ENCODE measurements around the gene COA7.
A peak's percentile ranks its signal among the peaks of the same experiment; 100 is the strongest.
"Not testable (repeated sequence)": the region's sequence is repeated elsewhere in the genome, so short reads cannot be mapped to it uniquely, and the experiment has no call there.

Gene COA7

DNA sequence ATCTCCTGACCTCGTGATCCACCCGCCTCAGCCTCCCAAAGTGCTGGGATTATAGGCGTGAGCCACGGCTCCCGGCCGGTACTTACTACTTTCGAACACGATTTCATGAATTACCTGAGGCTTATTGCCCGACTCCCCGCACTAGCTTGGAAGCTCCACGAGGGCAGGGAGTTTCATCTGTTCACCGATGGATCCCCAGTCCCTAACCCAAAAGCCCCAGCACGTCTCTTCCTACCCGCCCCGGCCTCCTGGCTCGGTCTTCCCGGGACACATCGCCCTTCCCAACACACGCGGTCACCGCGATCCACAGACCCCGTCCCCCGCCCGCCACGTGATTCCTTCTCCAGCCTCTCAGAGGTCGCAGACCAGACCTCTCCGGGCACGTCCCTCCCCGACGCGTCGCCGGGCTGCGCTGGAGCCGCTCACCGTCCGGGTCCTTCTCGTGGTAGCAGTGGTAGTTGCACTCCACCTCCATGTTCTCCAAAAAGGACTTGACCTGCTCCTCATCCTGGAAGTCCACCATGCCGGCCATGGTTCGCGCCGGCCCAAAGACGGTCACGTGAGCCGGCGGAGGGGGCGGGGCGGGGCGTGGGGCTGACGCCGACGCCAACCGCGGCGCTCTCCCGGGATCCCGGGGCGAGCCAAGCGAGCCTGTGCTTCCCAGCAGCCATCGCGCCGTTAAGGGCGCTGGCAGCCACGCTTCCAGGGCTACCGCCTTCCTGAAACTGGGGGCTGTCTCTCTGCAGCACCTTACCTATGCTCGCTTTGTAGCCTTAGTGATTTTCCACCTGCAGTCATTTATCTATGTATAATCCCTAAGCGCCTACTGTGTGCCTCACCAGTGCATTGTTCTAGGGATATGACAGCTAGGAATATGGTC is at the start of gene COA7:
Gene COA7 (minus strand): TSS at position 553 of the 880 bp plus-strand sequence. CDS start 21 bp downstream, at position 532.
- Histone ChIP-seq H3K27ac (peak within 1 kb of the TSS; percentile 93), H3K9me3 (no peaks in the 10 kb centered on the region), H3K4me1 (peaks cover 22% of the 10 kb centered on the region), H3K27me3 (no peaks in the 10 kb centered on the region), H3K4me3 (peak within 1 kb of the TSS; percentile 87), H3K9ac (peak within 1 kb of the TSS; percentile 86), H3K36me3 (peaks cover 22% of the 10 kb centered on the region), H4K20me1 (peaks cover 18% of the 10 kb centered on the region), H3K4me2 (peak within 1 kb of the TSS; percentile 92)
- no peak for TF ChIP-seq Cebpa-rat (IDR thresholded peaks at IDR 0.05)

DNA sequence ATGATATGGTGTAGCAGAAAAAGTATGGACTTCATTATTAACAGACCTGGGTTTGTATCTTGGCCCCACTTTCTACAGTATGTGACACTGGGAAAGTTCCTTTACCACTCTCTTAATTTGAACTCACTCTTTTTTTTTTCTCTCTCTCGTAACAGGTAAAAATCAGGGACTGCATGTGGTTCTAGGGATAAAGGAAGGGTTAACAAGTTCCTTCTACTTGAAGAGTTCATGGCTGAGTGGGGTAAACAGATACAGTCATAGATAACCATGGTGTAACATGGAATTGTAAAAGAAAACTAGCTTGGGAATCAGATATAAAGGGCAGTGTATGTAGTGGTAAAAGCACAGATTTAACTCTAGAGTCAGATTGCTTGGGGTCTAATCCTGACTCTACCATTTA is 49.3 kb upstream of the COA7 start:
- Histone ChIP-seq H3K9ac (no peak overlapping the region), H3K4me2 (no peak overlapping the region), H3K36me3 (peaks cover 7% of the 10 kb centered on the region), H3K27me3 (no peaks in the 10 kb centered on the region), H3K4me3 (no peak overlapping the region), H3K9me3 (peaks cover 7% of the 10 kb centered on the region), H4K20me1 (peaks cover 68% of the 10 kb centered on the region), H3K4me1 (peaks cover 39% of the 10 kb centered on the region), H3K27ac (no peak overlapping the region)
- no peak for TF ChIP-seq Cebpa-rat (IDR thresholded peaks at IDR 0.05)

DNA sequence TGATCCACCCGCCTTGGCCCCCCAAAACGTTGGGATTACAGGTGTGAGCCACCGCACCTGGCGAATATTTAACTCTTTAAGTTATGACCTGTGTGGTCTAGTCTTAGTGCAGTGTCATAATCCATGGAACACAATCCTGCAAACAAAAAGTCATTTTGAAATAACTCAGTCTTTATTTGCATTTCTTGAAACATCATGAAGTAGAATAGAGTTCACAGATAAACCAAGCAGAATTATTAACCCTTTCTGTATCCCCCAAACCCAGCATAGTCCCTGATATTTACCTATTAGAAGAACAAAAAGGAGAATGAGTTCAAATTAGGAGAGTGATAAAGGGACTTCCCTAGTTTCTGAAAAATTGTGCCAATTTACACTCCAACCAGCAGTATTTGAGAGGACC is 48.0 kb upstream of the COA7 start:
- Histone ChIP-seq H3K36me3 (peaks cover 18% of the 10 kb centered on the region), H4K20me1 (peaks cover 60% of the 10 kb centered on the region), H3K4me2 (no peak overlapping the region), H3K27me3 (no peaks in the 10 kb centered on the region), H3K4me1 (peaks cover 30% of the 10 kb centered on the region), H3K27ac (no peak overlapping the region), H3K9ac (no peak overlapping the region), H3K4me3 (no peak overlapping the region), H3K9me3 (peaks cover 19% of the 10 kb centered on the region)
- TF ChIP-seq Cebpa-rat (IDR thresholded peaks at IDR 0.05), result no peak

DNA sequence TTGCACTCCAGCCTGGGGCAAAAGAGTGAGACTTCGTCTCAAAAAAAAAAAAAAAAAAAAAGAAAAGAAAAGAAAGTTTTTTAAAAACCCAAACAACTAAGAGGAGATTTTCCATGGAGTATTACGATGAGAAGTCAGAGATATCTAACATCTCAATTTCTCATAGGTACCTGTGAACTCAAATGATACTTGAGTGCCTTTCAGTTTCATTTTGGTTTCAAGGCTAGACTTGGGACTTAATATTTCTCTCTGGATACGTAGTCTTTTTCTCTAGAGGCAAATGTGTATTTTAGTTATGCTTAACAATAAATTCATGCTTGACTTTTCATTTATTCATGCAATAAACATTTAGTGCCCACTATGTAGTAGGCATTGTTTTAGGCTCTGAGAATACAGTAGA is 43.1 kb upstream of the COA7 start:
- H3K9ac ChIP-seq, result no peak overlapping the region
- no peaks in the 10 kb centered on the region for H3K4me1 ChIP-seq
- H3K36me3 ChIP-seq, result peaks cover 25% of the 10 kb centered on the region
- no peak overlapping the region for H3K4me3 ChIP-seq
- H3K27ac ChIP-seq, result no peak overlapping the region
- no peaks in the 10 kb centered on the region for H3K27me3 ChIP-seq
- no peak for TF ChIP-seq Cebpa-rat (IDR thresholded peaks at IDR 0.05)
- no peak overlapping the region for H3K4me2 ChIP-seq
- peaks cover 28% of the 10 kb centered on the region for H3K9me3 ChIP-seq
- peaks cover 41% of the 10 kb centered on the region; the same call in 1 of the 2 replicates for H4K20me1 ChIP-seq

DNA sequence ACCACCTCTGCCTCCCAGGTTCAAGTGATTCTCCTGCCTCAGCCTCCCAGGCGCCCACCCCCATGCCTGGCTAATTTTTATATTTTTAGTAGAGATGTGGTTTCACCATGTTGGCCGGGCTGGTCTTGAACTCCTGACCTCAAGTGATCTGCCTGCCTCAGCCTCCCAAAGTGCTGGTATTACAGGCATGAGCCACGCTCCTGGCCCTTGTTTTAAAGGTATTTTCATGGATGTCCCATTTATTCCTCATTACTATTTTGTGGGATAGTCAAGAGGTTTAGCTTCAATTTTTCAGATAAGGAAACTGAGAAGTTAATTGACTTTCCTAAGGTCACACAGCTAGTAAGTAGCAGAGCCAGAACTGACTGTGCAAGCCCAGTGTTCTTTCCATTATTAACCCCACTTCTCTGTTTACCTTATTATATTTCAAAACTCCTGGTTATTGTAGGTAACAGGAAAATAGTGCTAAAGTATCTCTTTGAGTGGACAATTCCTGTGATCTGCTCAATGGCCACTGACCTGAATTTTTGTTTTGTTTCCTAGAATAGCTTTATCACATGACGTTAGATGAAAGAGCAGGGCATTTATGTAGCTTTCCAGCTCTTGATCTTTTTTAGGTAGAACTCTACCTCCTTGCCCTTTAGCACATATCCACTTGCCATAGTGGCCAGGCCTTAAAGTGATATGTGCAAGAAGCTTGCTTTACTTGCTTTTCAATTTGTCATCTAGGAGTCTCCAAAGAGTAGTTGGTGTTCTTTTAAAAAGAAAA is 41.7 kb upstream of the COA7 start:
- Histone ChIP-seq H3K27me3 (no peaks in the 10 kb centered on the region), H3K27ac (no peak overlapping the region), H4K20me1 (peaks cover 41% of the 10 kb centered on the region; the same call in 1 of the 2 replicates), H3K9ac (no peak overlapping the region), H3K4me3 (no peak overlapping the region), H3K36me3 (peaks cover 25% of the 10 kb centered on the region), H3K4me1 (no peaks in the 10 kb centered on the region), H3K4me2 (no peak overlapping the region), H3K9me3 (peaks cover 28% of the 10 kb centered on the region)
- TF ChIP-seq Cebpa-rat (IDR thresholded peaks at IDR 0.05), result no peak

DNA sequence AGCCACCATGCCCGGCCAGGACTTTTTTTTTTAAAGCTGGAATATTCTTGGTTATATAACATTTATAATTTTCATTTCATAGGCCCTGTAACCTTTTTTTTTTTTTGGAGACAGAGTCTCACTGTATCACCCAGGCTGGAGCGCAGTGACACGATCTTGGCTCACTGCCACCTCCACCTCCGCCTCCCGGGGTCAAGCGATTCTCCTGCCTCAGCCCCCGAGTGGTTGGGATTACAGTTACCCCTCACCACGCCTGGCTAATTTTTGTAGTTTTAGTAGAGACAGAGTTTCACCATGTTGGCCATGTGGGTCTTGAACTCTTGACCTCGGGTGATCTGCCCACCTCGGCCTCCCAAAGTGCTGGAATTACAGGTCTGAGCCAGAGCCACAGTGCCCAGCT is 40.7 kb upstream of the COA7 start:
- no peak for TF ChIP-seq Cebpa-rat (IDR thresholded peaks at IDR 0.05)
- H3K4me2 ChIP-seq, result no peak overlapping the region
- peaks cover 44% of the 10 kb centered on the region; the same call in 1 of the 2 replicates for H4K20me1 ChIP-seq
- no peaks in the 10 kb centered on the region for H3K27me3 ChIP-seq
- no peak overlapping the region for H3K27ac ChIP-seq
- peaks cover 25% of the 10 kb centered on the region for H3K36me3 ChIP-seq
- no peaks in the 10 kb centered on the region for H3K4me1 ChIP-seq
- H3K9ac ChIP-seq, result no peak overlapping the region
- H3K4me3 ChIP-seq, result no peak overlapping the region
- H3K9me3 ChIP-seq, result peaks cover 28% of the 10 kb centered on the region

DNA sequence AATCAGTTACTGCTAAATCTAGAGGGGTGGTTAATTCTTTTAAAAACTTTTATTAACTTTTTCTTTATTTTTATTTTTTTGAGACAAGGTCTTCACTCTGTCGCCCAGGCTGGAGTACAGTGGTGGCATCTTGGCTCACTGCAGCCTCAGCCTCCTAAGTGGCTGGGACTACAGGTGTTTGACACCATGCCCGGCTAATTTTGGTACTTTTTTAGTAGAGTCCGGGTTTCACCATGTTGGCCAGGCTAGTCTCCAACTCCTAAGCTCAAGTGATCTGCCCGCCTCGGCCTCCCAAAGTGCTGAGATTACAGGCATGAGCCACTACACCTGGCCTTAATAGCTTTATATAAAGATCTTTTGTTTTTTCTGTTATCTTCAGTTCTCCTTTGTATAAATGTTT is 40.0 kb upstream of the COA7 start:
- no peaks in the 10 kb centered on the region for H3K27me3 ChIP-seq
- H3K4me3 ChIP-seq, result no peak overlapping the region
- H3K4me2 ChIP-seq, result no peak overlapping the region
- H3K36me3 ChIP-seq, result peaks cover 25% of the 10 kb centered on the region
- TF ChIP-seq Cebpa-rat (IDR thresholded peaks at IDR 0.05), result no peak
- peaks cover 28% of the 10 kb centered on the region for H3K9me3 ChIP-seq
- H3K27ac ChIP-seq, result no peak overlapping the region
- H3K9ac ChIP-seq, result no peak overlapping the region
- H4K20me1 ChIP-seq, result peaks cover 51% of the 10 kb centered on the region; the same call in 1 of the 2 replicates
- no peaks in the 10 kb centered on the region for H3K4me1 ChIP-seq

DNA sequence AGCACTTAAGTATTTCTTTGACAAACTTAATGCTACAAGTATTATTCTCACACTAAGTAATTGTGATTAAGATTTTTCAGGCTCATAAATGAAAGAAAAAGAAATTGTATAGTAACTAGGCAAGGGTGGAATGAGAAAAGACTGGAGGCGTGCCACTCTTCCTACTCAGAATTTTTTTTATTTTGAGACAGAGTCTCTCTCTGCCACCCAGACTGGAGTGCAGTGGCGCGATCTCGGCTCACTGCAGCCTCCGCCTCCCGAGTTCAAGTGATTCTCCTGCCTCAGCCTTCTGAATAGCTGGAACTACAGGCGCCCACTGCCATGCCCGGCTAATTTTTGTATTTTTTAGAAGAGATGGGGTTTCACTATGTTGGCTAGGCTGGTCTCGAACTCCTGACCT is 37.2 kb upstream of the COA7 start:
- not testable (repeated sequence) for H3K9ac ChIP-seq, H3K27me3 ChIP-seq, H3K4me3 ChIP-seq, H3K27ac ChIP-seq, H3K9me3 ChIP-seq, H3K4me2 ChIP-seq
- Histone ChIP-seq H3K36me3 (peaks cover 22% of the 10 kb centered on the region), H3K4me1 (peaks cover 12% of the 10 kb centered on the region), H4K20me1 (peaks cover 63% of the 10 kb centered on the region)

DNA sequence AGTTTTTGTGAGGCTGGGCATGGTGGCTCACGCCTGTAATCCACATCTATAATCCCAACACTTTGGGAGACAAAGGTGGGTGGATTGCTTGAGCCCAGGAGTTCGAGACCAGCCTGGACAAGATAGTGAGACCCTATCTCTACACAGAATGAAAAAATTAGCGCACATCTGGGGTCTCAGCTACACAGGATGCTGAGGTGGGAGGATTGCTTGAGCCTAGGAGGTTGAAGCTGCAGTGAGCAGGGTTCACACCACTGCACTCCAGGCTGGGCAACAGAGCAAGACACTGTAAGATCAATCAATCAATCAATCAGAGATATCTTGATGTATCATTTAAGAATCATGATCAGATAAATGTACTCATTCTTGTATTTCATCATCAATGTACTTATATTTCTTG is 35.2 kb upstream of the COA7 start:
- H3K36me3 ChIP-seq, result peaks cover 29% of the 10 kb centered on the region
- H3K4me3 ChIP-seq, result no peak overlapping the region
- H3K4me1 ChIP-seq, result peaks cover 21% of the 10 kb centered on the region
- H3K4me2 ChIP-seq, result no peak overlapping the region
- H3K27ac ChIP-seq, result no peak overlapping the region
- H3K9ac ChIP-seq, result no peak overlapping the region
- no peak for TF ChIP-seq Cebpa-rat (IDR thresholded peaks at IDR 0.05)
- H3K27me3 ChIP-seq, result no peaks in the 10 kb centered on the region
- peaks cover 76% of the 10 kb centered on the region for H4K20me1 ChIP-seq
- no peaks in the 10 kb centered on the region for H3K9me3 ChIP-seq

Data from BLaER1 (cell line).